Fibroblast of skin of right quadriceps (primary cell): ENCODE data around the gene SERBP1.
"Not testable (repeated sequence)": the region's sequence is repeated elsewhere in the genome, so short reads cannot be mapped to it uniquely, and the experiment has no call there.

ENCODE experiments used
- DNase-seq: peaks from one replicate; pipeline ENCODE4 v3.0.0-alpha.2; 2013

The SERBP1 gene

DNA sequence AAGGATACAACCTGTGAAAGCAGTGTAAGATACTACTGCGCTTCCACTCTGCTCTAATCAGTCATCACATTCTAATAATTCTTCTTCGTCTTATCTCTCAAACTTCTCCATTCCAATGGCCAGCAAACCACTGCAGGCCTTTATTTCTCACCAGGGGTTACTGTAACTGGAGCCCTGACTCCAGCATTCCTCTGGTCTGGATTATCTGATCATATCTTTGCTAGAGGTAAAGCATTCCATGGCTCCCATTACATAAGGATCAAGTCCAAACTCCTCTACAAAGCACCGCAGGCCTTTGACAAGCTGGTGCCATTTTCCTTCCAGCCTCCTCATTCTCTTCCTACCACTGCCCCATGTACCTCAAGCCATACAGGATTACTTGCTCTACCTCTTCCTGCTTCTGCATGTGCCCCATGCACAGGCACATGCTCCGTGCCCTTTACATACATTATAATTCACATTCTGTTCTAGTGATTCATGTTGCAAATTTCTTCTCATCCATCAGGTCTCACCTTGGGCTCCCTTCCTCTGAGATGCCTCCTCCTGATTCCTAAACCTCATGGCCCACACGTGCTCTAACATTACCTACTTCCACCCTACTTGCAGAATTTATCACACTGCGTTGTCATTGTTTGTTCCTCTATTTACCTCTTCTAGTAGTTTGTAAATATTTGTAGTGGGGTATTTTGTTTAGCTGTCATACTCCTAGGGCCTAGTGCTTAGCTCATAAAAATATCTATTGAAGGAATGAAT, 9.3 kb upstream of the SERBP1 start:
- DNase-seq = no peak

DNA sequence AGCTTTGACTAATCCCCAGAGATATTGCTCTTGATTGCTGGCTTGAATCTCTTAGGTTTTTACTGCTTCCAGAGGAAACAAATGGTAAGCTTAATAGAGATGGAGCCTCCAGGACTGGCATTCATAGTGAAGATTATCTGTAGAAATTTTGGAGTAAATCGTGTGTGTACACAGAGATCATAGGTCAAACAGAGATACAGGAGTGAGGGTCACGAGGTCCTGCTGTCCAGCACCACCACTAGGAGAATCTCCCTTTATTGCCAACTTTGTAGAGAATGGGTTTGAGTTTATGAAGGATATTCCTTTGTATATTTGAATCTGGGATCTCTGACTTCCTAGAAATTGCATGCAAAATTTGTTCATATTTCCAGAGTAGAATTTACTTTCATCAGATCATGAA, 7.8 kb upstream of the SERBP1 start:
- no peak for DNase-seq

DNA sequence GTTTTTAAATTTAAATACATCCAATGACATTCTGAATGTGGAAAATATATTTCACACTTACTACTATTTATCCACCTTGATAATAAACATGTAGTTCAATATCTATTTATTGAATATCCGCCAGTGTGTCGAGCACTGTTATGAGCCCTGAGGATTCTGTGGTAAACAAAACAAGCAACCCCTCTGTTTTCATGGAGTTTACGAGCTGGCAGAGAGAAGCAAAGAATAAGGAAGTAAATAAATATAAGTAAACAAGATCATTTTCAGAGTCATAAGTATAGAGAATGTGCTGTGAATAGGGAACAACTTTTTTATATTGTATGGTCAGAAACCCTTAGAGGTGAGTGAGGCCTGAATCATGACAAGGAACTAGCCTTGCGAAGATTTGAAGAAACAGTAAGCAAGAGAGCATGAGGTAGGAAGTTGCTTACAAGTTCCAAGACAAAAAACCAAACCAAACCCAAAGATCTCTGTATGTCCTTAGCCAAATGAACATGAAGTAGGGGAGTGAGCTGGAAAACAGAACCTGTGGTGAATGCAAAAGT, 6.4 kb upstream of the SERBP1 start:
- no peak for DNase-seq

DNA sequence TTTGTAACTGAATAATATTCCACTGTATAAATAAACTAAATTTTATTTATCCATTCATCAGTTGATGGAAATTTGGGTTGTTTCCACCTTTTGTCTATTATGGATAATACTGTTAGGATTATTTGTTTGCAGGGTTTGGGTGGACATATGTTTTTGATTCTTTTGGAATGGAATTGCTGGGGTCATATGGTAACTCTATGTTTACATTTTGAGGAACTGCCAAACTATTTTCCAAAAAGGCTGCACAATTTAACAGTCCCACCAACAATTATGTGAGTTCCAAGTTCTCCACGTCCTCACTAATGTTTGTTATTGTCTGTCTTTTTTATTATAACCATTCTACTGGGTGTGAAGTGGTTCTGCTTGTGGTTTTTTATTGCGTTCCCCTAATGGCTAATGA, 4.3 kb upstream of the SERBP1 start:
- peak; percentile 75 for DNase-seq

DNA sequence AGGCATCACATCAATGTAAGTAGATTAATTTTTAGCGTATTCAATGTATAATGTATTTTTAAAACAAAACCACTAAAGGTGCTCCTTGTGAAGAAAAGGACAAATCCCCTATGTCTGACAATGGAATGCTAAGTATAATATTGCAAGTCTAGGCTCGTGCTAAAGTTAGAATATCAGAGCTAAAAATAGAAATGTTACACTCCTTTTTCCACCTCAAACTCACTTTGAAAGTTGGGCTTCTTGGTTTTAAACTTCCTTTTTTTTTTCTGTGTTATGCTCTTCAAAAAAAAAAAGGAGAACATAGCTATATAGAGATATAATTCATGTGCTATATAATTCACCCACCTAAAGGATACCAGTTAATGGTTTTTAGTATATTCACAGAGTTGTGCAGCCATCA, 3.6 kb upstream of the SERBP1 start:
- no peak for DNase-seq

DNA sequence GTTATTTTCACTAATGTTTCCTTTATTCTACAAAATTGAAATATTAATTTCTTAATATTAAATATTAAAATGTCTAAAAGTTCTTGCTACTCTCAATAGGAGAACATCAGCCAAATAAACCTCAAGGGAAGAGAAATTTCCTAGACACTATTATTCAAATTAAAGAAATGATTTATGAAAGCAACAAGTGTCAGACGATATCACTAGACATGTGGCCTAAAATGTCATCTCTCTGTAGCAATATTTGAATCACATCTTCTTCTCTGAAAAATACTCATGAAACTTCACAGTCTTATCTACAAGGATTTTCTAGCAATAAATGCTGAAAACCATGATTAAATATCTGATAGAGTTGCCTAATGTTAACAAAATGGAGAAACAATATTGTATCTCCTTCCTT, 2.5 kb upstream of the SERBP1 start:
- no peak for DNase-seq

DNA sequence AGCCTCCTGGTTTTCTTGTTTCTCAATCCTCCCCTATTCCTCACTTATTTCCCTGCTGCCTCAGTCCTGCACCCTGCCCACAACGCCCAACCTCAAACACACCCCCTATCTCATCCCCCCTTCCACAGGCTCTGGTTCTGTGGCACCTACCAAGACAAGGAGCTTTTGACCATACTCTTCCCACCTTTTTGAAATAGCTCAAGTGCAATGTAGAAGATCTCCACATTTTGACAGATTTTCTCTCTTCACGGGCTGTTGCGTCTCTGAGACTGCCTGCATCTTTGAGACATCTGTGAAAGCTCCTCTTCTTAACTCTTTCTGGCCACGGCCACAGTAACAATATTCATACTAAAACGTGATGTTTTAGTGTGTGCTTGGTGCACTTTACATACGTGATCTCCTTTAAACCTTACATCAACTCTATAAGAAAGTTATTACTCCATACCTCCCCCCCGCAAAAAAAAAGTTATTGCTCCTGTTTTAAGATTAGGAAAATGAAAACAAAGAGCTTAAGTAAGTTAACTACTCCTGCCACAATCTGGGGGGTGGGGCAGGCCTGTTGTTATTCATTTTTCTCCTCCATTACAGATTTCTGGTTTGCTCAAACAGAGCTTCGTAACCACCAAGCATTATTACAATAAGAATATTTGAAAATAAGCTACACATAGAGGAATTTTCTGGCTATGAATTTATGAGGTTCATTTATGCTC, 1.8 kb upstream of the SERBP1 start:
- no peak for DNase-seq

DNA sequence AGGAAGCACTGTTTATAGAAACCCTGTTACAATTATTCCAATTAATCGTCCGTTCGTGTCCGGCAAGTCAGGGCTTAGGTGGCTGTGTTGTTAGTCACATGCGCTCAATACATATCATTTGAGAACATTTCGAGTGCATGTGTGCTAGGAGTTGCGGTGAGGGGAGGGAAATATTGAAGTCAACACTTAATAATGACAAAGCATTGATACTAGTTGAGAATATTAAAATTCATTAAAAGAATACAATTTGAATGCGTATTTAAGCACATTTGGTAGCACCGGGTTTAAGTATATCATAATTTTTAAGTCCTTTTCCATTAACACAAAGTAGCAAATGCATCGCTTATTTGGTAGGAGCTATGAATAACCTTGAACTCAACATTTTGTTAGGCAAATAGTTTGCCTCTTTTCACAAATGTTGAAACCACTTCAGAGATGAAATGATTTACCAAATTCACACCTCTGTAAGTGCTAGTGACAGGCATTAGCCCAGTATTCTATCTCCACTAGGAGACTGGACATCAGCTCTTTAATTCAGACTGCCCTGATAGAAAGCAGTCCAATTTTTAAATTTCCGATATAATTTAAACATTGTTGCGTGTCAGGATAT, 1.1 kb upstream of the SERBP1 start:
- DNase-seq = no peak

DNA sequence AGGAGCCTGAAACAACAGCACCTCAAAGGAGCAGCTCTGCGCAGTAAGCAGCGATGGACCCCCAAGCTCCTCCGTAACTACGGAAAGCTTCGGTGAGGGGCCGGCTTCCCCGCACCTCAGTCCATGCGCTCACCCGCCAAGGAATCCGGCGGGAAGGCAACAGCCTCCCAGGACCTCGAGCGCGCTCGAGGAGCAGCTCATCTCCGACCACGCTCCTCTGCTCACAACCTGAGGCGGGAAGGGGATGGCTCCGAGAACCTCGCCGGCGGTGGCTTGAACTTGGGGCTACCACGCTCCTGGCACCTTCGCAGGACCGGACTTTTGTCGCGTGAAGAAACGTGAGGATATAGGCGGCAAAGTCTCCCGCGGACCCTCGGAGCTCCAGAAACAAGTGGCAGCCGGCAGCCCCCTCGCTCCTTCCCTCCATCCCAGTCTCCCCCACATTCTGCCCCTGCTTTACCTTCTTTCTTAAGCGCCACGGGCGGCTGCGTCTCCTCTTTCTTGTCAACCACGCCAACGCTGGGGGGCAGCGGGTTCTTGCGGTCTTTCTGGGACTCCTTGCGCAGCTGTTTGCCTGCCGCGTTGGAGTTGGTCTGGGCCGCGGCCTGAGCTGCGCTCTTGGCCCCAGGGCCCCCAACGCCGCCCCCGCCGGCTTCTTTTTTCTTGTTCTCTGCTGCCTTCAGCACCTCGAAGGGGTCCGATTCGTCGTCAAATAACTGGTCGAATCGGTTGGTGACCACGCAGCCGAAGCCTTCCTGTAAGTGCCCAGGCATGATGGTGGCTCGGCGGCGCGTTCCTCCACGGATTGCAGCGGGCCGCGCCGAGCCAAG, 459 bp downstream of the SERBP1 start:
- DNase-seq = no peak

DNA sequence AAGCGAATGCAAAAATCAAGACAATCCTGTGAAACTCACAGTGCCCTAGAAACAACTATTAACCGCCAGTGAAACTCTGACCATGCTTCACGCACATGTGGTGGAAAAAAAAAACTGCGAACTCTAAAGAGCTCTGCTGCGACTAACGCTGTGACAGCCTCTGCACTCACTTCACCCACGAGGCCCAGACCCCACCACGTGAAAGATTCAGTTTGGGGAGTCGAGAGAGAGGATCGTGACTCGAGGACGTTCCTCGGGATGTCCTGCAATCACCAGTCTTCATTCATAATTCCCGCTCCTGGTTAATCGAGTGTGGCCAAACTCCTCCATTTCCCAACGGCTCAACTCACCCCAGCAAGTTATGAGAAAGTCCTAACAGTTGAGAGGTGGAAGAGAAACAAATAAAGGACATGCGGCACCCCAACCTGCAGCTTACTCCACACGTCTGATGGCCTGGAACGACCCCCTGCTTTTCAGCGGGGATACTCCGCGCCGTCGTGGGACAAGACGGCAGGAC, 1.1 kb downstream of the SERBP1 start:
- DNase-seq = no peak

DNA sequence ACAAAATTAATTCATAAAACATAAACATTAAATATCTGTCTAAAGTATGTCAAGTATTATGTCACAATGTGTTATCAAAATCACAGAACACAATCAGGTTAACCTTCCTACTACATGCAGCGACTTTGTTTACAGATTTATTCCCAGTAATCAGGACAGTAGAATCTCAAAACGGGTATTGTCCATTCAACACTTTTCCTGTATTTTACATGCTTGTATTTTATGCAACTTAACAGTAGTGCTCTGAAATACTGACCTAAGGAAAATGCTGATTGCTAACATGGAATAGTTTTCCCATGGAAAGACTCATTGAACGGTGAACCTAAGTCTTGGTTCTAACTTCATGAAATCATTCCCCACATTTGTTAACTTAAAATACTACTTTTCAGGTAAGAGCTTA, 2.3 kb downstream of the SERBP1 start:
- DNase-seq = no peak

DNA sequence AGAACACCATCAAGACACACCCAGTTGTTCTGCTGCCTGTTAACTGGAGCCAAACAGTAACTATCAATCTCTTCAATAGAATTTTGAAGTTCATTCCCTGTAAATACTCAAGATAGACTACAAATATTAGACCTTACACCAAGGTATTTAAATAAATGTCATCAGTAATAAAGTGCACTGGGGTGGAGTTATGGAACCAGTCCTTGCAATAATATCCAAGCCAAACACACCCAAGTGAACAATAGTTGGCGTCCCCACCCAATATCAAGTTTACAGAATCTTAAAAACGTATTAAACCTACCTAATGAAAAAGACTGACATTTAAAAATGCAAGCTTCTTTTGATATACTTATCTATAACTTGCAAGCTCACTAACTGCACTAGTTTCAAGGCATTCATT, 2.7 kb downstream of the SERBP1 start:
- DNase-seq = no peak

DNA sequence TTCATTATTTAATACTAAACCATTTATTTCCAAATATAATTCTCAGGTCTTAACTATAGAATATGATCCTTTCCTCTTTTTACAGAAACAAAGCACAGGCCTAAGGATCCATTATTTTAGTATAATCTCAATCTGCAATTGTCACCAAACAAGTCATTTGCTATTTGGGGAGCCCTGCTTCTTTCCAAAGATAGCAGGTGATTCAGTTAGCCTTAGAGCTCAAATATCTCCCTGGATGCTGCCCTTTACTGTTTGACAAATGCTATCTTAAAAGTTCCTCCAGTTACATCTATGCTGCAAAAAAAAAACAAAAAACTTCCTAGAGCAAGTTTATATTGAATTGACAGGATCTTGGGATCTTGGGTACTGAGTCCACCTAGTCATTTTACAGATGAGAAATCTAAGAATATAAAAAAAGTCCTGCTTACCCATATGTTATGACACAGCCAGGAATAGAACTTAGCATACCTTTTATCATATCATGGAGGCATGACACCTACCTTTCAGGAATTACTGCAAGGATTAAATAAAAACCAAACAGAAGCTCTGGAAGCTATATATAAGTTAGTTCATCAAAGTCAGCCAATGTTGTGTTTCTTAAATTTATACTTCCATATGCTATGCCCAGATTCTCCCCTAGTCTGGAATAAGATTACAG, 9.2 kb downstream of the SERBP1 start:
- no peak for DNase-seq

DNA sequence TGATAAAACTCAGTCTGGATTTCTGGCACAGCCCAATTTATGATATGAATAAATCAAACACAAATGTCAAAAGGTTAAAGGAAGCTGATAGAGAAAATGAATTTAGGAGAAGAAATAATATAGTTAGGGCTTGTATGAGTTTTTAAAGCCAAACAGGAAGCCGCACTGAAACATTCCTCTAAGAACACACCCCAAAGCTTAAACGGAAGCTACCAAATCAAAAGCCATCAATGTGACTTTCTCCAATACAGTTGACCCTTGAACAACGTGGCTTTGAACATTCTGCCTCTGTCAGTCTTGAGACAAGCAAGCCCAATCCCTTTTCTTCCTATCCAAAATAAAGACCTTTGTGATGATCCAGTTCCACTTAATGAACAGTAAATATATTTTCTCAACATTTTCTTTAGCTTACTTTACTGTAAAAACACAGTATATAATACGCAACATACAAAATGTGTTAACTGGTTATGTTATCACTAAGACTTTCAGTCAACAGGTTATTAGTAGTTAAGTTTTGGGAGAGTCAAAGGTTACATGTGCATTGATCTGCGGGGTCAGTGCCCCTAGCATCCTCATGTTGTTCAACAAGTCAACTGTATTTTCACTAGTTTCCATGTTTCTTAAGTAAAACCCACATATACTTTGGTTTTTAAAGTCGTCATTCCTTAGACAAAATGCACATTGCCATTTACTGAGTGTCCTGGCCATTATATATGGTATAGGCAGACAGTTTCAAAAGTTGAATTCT, 11.2 kb downstream of the SERBP1 start:
- DNase-seq = no peak

DNA sequence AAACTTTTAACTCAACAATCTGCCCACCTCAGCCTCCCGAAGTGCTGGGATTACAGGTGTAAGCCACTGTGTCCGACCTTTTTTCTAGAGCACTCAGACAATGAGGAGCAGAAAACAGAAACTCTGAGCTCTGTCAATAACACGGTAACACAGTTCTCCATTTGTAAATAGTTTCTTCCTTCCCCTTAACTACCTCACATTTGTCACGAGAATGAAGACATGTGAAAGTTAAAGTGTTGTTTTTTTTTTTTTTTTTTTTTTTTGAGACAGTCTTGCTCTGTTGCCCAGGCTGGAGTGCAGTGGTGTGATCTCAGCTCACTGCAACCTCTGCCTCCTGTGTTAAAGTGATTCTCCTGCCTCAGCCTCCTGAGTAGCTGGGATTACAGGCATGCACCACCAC, 12.5 kb downstream of the SERBP1 start:
- not testable (repeated sequence) for DNase-seq

DNA sequence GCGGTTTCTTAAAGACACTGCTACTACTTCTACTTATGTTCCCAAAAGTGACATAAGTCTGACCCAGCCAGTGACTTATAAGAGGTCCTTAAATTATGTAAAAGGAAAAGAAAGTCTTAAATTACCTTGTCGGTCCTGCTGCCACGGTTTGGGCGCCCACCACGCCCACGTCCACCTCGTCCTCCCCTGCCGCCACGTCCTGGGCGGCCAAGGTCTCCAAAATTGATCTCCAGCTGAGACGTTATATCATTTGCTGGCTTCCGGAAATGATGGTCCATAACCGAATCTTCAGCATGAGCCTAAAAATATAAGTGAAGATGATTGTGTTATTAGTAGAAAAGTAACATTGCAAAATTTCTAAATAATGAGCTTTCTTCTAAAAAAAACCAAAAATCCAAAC, 15.2 kb downstream of the SERBP1 start:
- no peak for DNase-seq

DNA sequence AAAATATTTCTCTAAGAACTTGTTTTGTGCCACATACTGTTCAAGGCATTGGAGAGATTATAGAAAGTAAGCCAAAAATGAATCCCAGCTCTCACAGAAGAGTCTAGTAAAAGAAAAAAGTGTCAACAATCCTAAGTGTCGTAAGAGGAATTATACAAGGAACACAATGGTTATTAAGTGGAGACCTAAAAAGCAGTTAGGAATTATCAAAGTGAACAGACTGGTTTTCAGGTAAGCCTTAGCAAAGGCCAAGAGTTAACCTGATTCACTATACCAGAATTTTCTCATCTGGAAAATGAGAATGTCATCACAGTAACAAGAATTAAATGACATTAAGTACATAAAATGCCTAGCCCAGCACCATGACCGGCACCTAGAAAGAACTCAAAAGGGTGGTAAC, 15.6 kb downstream of the SERBP1 start:
- no peak for DNase-seq

DNA sequence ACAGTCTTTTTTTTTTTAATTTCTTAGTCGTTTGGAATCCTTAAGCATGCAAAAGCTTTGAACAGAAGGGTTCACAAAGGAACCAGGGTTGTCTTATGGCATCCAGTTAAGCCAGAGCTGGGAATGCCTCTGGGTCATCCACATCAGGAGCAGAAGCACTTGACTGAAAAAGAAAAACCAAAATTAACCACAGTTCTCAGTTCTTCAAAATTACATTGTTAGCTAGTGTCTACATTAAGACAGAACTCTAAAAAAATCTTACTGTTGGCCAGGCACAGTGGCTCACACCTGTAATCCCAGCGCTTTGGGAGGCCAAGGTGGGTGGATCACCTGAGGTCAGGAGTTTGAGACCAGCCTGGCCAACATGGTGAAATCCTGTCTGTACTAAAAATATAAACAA, 17.1 kb downstream of the SERBP1 start:
- not testable (repeated sequence) for DNase-seq

DNA sequence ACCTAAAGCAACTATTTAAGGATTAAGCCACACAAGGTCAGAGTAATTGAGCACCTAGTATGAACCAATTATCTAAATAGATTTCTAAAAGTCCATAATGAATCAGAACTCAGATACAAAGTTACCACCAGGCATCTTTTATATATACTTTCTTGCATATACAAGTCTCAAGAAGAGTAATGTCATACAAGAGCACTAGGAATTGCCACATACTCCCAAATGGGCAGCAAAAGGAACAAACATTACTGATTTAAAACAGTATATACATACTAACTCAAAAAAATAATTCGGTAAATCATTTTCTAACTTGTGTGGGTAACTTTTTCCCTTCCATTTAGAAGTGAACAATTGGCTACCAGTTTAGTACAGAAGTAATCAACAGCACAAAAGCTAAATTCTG, 22.1 kb downstream of the SERBP1 start:
- DNase-seq = no peak

DNA sequence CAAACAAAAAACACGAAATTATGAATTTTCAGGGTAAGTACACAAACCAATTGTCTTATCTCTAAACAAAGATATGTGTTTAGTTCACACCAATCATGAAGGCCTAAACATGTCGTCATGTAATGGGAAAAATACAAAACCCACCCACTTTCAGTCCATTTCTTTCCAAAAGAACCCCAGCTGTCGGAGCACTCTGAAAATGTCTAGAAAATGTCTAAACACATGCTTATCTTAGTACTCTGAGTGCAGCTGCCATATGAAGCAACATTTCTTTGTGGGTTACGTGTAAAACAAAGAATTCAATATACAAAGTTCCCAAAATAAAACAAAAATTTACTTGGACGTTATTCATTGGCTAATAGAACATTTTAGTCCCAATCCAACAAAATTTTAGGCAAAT, 22.7 kb downstream of the SERBP1 start:
- no peak for DNase-seq

DNA sequence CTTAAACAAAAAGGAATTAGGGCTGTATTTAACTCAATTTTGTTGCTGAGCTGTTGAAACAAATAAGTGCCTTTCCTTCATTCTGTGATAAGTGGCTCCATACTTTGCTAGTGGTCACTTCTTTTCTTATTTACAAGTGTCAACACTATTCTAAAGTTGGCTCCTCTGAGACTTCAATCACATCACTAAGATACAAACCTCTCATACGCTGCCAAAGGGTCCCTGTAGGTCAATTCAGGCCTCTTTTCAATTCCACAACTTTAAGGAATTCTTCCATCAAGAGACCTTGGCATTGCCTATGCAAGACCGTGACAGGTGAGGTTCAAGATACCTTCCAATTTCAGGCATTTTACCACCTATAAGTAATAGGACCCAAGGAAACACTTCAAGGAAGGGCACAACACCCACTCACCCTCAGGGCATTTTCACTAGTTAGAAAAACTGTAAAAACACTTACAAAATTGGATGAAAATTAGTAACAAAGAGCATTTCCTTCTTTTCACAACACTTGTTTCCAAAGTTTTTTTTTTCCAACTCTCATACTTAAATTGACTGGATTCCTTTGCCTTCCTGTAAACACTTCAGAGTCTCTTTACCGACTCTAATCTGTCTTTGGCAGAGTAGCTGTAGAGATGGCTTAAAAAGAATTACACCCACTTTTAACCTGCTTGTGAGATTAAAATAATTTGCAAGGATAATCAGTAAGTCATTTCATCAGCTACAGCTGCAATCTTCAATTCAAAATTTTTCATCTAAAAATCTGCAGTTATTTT, 24.5 kb downstream of the SERBP1 start:
- no peak for DNase-seq
